Karpas-422 (cell line): ENCODE data around the gene PSMD6. TPM values are rescaled to one million over a fixed set of nuclear protein-coding genes. Genes with fewer than 3 reads are reported as not detected.

ENCODE experiments used
- DNase-seq: peaks from one replicate; pipeline ENCODE4 v3.0.0-alpha.2; 2015
- H2AFZ ChIP-seq: fragments of 200-600 bp; sonication (generic); 2 replicates; pipeline ENCODE4 v1.6.1; 2014; ENCODE audit warnings: antibody characterized with exemption, low read length, mixed read lengths
- H3K27ac ChIP-seq: fragments of 200-600 bp; sonication (generic); 2 replicates; pipeline ENCODE4 v1.5.1; 2014; ENCODE audit warnings: mild to moderate bottlenecking, low read length, moderate library complexity
- H3K27me3 ChIP-seq: fragments of 200-600 bp; sonication (generic); 2 replicates; pipeline ENCODE4 v1.6.1; 2014; ENCODE audit warnings: low read length, mixed read lengths
- H3K36me3 ChIP-seq: fragments of 200-600 bp; sonication (generic); 2 replicates; pipeline ENCODE4 v1.6.1; 2014; ENCODE audit warnings: low read length, mixed read lengths; ENCODE audit not compliant: insufficient read depth
- H3K4me1 ChIP-seq: fragments of 200-600 bp; sonication (generic); 2 replicates; pipeline ENCODE4 v1.6.1; 2014; ENCODE audit warnings: mild to moderate bottlenecking, low read length, mixed read lengths
- H3K4me2 ChIP-seq: fragments of 200-600 bp; sonication (generic); 2 replicates; pipeline ENCODE4 v1.6.1; 2014; ENCODE audit warnings: low read length, low read depth, mild to moderate bottlenecking; ENCODE audit not compliant: poor library complexity, severe bottlenecking
- H3K4me3 ChIP-seq: fragments of 200-600 bp; sonication (generic); 2 replicates; pipeline ENCODE4 v1.5.1; 2014; ENCODE audit warnings: mild to moderate bottlenecking, antibody characterized with exemption, low read length, mixed read lengths
- H3K79me2 ChIP-seq: fragments of 200-600 bp; sonication (generic); 2 replicates; pipeline ENCODE4 v1.6.1; 2014; ENCODE audit warnings: mild to moderate bottlenecking, low read length, mixed read lengths
- H3K9ac ChIP-seq: fragments of 200-600 bp; sonication (generic); 2 replicates; pipeline ENCODE4 v1.6.0; 2014; ENCODE audit warnings: low read length
- H3K9me2 ChIP-seq: fragments of 200-600 bp; sonication (generic), shearing (Covaris generic); replicated peaks from 2 replicates; pipeline ENCODE4 v1.6.0; 2014; ENCODE audit warnings: mild to moderate bottlenecking, low read length, moderate library complexity; ENCODE audit not compliant: insufficient read depth
- H3K9me3 ChIP-seq: fragments of 300-700, 200-600 bp; sonication (generic); 2 replicates; pipeline ENCODE4 v1.6.1; 2014; ENCODE audit warnings: low read length, mixed read lengths
- H4K20me1 ChIP-seq: fragments of 200-600 bp; sonication (generic); 2 replicates; pipeline ENCODE4 v1.6.1; 2014; ENCODE audit warnings: mild to moderate bottlenecking, antibody characterized with exemption, low read length, low read depth; ENCODE audit not compliant: insufficient read depth
- total RNA-seq: library from RNA; depleted of rRNA; stranded (reverse); fragments of >200 nt; shearing (Covaris generic); gene quantifications from 2 replicates; pipeline ENCODE4 v1.2.3, GENCODE V29; 2014; ENCODE audit warnings: low replicate concordance

The PSMD6 gene
- total RNA-seq, 1 experiment from 2014 or later, result 95.6 TPM

DNA sequence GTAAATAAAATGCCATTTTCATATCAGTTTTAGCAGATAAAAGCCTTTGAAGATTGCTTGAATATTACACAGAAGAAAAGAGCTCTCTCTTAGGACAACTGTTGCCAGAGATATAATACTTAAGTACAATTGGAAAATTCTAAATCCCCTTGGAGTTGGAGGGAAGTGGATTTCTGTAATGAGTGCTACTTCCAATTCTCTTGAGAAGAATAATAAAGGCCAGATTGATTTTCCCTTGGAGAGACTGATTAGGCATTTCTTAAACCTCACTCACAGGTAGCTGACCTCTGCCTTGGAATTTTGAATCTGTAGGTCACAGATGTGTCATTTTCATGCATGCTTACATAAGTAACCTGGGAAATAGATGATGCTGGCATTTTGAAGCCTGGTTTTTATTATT lies 29.8 kb upstream of the PSMD6 start:
- H3K27me3 ChIP-seq, result no peaks in the 10 kb centered on the region
- no peaks in the 10 kb centered on the region for H3K9me3 ChIP-seq
- no peaks in the 10 kb centered on the region for H4K20me1 ChIP-seq
- no peak overlapping the region for H2AFZ ChIP-seq
- H3K4me3 ChIP-seq, result no peak overlapping the region
- H3K9ac ChIP-seq, result no peak overlapping the region
- no peaks in the 10 kb centered on the region for H3K4me1 ChIP-seq
- H3K79me2 ChIP-seq, result no peaks in the 10 kb centered on the region
- no peaks in the 10 kb centered on the region for H3K36me3 ChIP-seq
- DNase-seq, result no peak
- no peak overlapping the region for H3K4me2 ChIP-seq
- H3K9me2 ChIP-seq, result no peaks in the 10 kb centered on the region
- H3K27ac ChIP-seq, result no peak overlapping the region

GRCh38 chr3:64049832-64050231 lies 26.5 kb upstream of the PSMD6 start:
- Histone ChIP-seq H3K9me3 (no peaks in the 10 kb centered on the region), H3K79me2 (no peaks in the 10 kb centered on the region), H4K20me1 (no peaks in the 10 kb centered on the region), H3K27ac (no peak overlapping the region), H3K27me3 (no peaks in the 10 kb centered on the region), H3K4me1 (no peaks in the 10 kb centered on the region), H3K4me3 (no peak overlapping the region), H3K9me2 (no peaks in the 10 kb centered on the region), H3K4me2 (no peak overlapping the region), H3K36me3 (no peaks in the 10 kb centered on the region), H3K9ac (no peak overlapping the region), H2AFZ (no peak overlapping the region)
- DNase-seq, result no peak

- no peaks in the 10 kb centered on the region for H3K9me2 ChIP-seq
- H3K9me3 ChIP-seq, result no peaks in the 10 kb centered on the region
- H3K27ac ChIP-seq, result no peak overlapping the region
- DNase-seq, result no peak
- no peaks in the 10 kb centered on the region for H3K27me3 ChIP-seq
- H3K36me3 ChIP-seq, result no peaks in the 10 kb centered on the region
- no peaks in the 10 kb centered on the region for H3K79me2 ChIP-seq
- no peaks in the 10 kb centered on the region for H3K4me1 ChIP-seq
- no peak overlapping the region for H2AFZ ChIP-seq
- H3K4me3 ChIP-seq, result no peak overlapping the region
- H3K9ac ChIP-seq, result no peak overlapping the region
- H3K4me2 ChIP-seq, result no peak overlapping the region
- H4K20me1 ChIP-seq, result no peaks in the 10 kb centered on the region
Measured at GRCh38 chr3:64049136-64049535, 25.8 kb upstream of the PSMD6 start.

GRCh38 chr3:64048631-64049061 lies 25.4 kb upstream of the PSMD6 start:
- Histone ChIP-seq H3K9me3 (no peaks in the 10 kb centered on the region), H3K9me2 (no peaks in the 10 kb centered on the region), H3K79me2 (no peaks in the 10 kb centered on the region), H2AFZ (no peak overlapping the region), H3K36me3 (no peaks in the 10 kb centered on the region), H3K4me3 (no peak overlapping the region), H3K27ac (no peak overlapping the region), H3K4me1 (no peaks in the 10 kb centered on the region), H4K20me1 (no peaks in the 10 kb centered on the region), H3K9ac (no peak overlapping the region), H3K27me3 (no peaks in the 10 kb centered on the region), H3K4me2 (no peak overlapping the region)
- no peak for DNase-seq

GRCh38 chr3:64047787-64048186 lies 24.5 kb upstream of the PSMD6 start:
- no peaks in the 10 kb centered on the region for H3K79me2 ChIP-seq
- H2AFZ ChIP-seq, result no peak overlapping the region
- no peaks in the 10 kb centered on the region for H3K36me3 ChIP-seq
- H3K9me3 ChIP-seq, result no peaks in the 10 kb centered on the region
- H3K9me2 ChIP-seq, result no peaks in the 10 kb centered on the region
- H3K4me3 ChIP-seq, result no peak overlapping the region
- no peak overlapping the region for H3K27ac ChIP-seq
- H3K27me3 ChIP-seq, result no peaks in the 10 kb centered on the region
- no peak overlapping the region for H3K9ac ChIP-seq
- no peak for DNase-seq
- H3K4me1 ChIP-seq, result no peaks in the 10 kb centered on the region
- no peak overlapping the region for H3K4me2 ChIP-seq
- H4K20me1 ChIP-seq, result no peaks in the 10 kb centered on the region

GRCh38 chr3:64046996-64047594 lies 23.8 kb upstream of the PSMD6 start:
- H3K27me3 ChIP-seq, result no peaks in the 10 kb centered on the region
- no peaks in the 10 kb centered on the region for H3K4me1 ChIP-seq
- no peak for DNase-seq
- no peak overlapping the region for H3K9ac ChIP-seq
- no peak overlapping the region for H2AFZ ChIP-seq
- no peak overlapping the region for H3K4me2 ChIP-seq
- no peaks in the 10 kb centered on the region for H3K36me3 ChIP-seq
- no peak overlapping the region for H3K27ac ChIP-seq
- H3K9me3 ChIP-seq, result no peaks in the 10 kb centered on the region
- H3K9me2 ChIP-seq, result no peaks in the 10 kb centered on the region
- no peaks in the 10 kb centered on the region for H3K79me2 ChIP-seq
- H4K20me1 ChIP-seq, result no peaks in the 10 kb centered on the region
- H3K4me3 ChIP-seq, result no peak overlapping the region

GRCh38 chr3:64046592-64046991 lies 23.3 kb upstream of the PSMD6 start:
- Histone ChIP-seq H4K20me1 (no peaks in the 10 kb centered on the region), H3K9me2 (no peaks in the 10 kb centered on the region), H3K4me3 (no peak overlapping the region), H3K4me2 (no peak overlapping the region), H3K9ac (no peak overlapping the region), H3K9me3 (no peaks in the 10 kb centered on the region), H3K27me3 (no peaks in the 10 kb centered on the region), H2AFZ (no peak overlapping the region), H3K27ac (no peak overlapping the region), H3K36me3 (no peaks in the 10 kb centered on the region), H3K4me1 (no peaks in the 10 kb centered on the region), H3K79me2 (no peaks in the 10 kb centered on the region)
- no peak for DNase-seq

- H3K4me2 ChIP-seq, result no peak overlapping the region
- H3K4me1 ChIP-seq, result peaks cover 30% of the 10 kb centered on the region
- H3K27ac ChIP-seq, result no peak overlapping the region
- H3K4me3 ChIP-seq, result no peak overlapping the region
- no peak for DNase-seq
- no peak overlapping the region for H3K9ac ChIP-seq
- no peaks in the 10 kb centered on the region for H3K79me2 ChIP-seq
- H4K20me1 ChIP-seq, result no peaks in the 10 kb centered on the region
- H3K36me3 ChIP-seq, result no peaks in the 10 kb centered on the region
- no peaks in the 10 kb centered on the region for H3K9me2 ChIP-seq
- no peaks in the 10 kb centered on the region for H3K9me3 ChIP-seq
- no peak overlapping the region for H2AFZ ChIP-seq
- no peaks in the 10 kb centered on the region for H3K27me3 ChIP-seq
Measured at GRCh38 chr3:64042952-64043351, 19.7 kb upstream of the PSMD6 start.
